Mucosa of gallbladder (tissue), 1 donor: ENCODE measurements around the gene KHSRP. TPM values are rescaled to one million over a fixed set of nuclear protein-coding genes. Genes with fewer than 3 reads are reported as not detected.
A peak's percentile ranks its signal among the peaks of the same experiment; 100 is the strongest.

Experiments
- DNase-seq: peaks from one replicate; pipeline ENCODE4 v3.0.0-alpha.2; 2020; ENCODE audit warnings: low spot score
- total RNA-seq: library from RNA; stranded (reverse); gene quantifications from one replicate; pipeline ENCODE4 v1.2.1, GENCODE V29; 2021
- donor health status: DM: no; HTN: no; CAD: no.

Gene KHSRP
- 201 TPM for total RNA-seq

- no peak for DNase-seq
Observed at GRCh38 chr19:6424195-6424938, at the start of gene KHSRP. KHSRP (minus strand) TSS chr19:6424811; CDS start chr19:6424701, 110 bp downstream.

- no peak for DNase-seq
Observed at GRCh38 chr19:6473647-6474046, 49.0 kb upstream of the KHSRP start.

- no peak for DNase-seq
Observed at GRCh38 chr19:6472713-6473112, 48.1 kb upstream of the KHSRP start.

- no peak for DNase-seq
Observed at GRCh38 chr19:6471076-6471475, 46.5 kb upstream of the KHSRP start.

GRCh38 chr19:6470173-6470572 is 45.6 kb upstream of the KHSRP start:
- DNase-seq: no peak

GRCh38 chr19:6467384-6467783 is 42.8 kb upstream of the KHSRP start:
- no peak for DNase-seq

GRCh38 chr19:6466526-6467248 is 42.1 kb upstream of the KHSRP start:
- DNase-seq: no peak

GRCh38 chr19:6465663-6466062 is 41.1 kb upstream of the KHSRP start:
- no peak for DNase-seq

GRCh38 chr19:6465006-6465405 is 40.4 kb upstream of the KHSRP start:
- DNase-seq: no peak

GRCh38 chr19:6464070-6464873 is 39.7 kb upstream of the KHSRP start, which contains the start of gene CRB3:
CRB3 (plus strand) TSS chr19:6464271; CDS start chr19:6464702, 431 bp downstream.
- DNase-seq: peak; percentile 92

GRCh38 chr19:6460099-6460884 is 35.7 kb upstream of the KHSRP start:
- peak; percentile 98 for DNase-seq

- DNase-seq: peak; percentile 66
Observed at GRCh38 chr19:6459262-6460098, 34.9 kb upstream of the KHSRP start, which contains the start of gene SLC25A23. SLC25A23 (minus strand) TSS chr19:6459792; CDS start chr19:6459628, 164 bp downstream.

GRCh38 chr19:6458695-6459261 is 34.2 kb upstream of the KHSRP start:
- DNase-seq: no peak

- DNase-seq: no peak
Observed at GRCh38 chr19:6457958-6458694, 33.5 kb upstream of the KHSRP start.

GRCh38 chr19:6455924-6456323 is 31.3 kb upstream of the KHSRP start:
- no peak for DNase-seq

GRCh38 chr19:6453951-6454565 is 29.4 kb upstream of the KHSRP start:
- DNase-seq: no peak

- no peak for DNase-seq
Observed at GRCh38 chr19:6452899-6453298, 28.3 kb upstream of the KHSRP start.

GRCh38 chr19:6452223-6452614 is 27.6 kb upstream of the KHSRP start:
- no peak for DNase-seq
